AG09319 (cell line): Measurements from ENCODE around the gene TTC38.

Experiments used
- DNase-seq: peaks from one replicate; pipeline ENCODE4 v3.0.0-alpha.2; 2010; ENCODE audit warnings: low read depth; ENCODE audit errors: extremely low read depth
- TF ChIP-seq, protein P1 (sequence below): IDR thresholded peaks from 2 replicates; pipeline ENCODE4 v1.5.1; 2011; ENCODE audit warnings: low read depth, mild to moderate bottlenecking, inconsistent platforms, low read length, moderate library complexity

Gene TTC38

DNA sequence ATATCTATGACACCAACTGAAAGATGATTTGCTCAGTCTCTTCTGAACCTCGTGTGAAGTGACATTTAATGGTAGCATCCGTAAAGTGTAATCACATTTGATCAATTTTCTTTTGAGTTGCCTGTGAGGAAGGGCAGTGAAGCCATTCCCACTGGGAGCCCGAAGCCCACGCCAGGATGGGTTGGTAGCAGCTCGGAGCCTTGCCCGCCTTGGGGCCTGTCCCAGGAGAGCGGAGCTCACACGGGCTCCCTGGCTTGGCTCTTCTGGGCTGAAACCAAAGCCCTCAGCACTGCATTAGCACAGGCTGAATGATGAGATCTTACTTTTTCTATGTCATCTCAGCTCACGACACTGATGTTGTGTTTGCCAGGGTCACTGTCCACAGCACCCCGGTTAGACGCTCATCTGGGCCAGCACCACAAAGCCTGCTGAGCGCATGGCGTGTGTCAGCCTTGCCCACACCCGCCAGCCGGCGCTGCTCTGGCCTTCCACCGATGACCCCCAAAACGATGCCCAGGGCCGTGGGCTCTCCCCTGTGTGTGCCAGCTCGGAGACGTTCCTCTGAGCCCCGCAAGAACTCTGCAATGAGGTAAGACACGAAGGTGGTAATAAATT lies 58.4 kb downstream of the TTC38 start:
- TF ChIP-seq, protein P1, sequence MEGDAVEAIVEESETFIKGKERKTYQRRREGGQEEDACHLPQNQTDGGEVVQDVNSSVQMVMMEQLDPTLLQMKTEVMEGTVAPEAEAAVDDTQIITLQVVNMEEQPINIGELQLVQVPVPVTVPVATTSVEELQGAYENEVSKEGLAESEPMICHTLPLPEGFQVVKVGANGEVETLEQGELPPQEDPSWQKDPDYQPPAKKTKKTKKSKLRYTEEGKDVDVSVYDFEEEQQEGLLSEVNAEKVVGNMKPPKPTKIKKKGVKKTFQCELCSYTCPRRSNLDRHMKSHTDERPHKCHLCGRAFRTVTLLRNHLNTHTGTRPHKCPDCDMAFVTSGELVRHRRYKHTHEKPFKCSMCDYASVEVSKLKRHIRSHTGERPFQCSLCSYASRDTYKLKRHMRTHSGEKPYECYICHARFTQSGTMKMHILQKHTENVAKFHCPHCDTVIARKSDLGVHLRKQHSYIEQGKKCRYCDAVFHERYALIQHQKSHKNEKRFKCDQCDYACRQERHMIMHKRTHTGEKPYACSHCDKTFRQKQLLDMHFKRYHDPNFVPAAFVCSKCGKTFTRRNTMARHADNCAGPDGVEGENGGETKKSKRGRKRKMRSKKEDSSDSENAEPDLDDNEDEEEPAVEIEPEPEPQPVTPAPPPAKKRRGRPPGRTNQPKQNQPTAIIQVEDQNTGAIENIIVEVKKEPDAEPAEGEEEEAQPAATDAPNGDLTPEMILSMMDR: no peak
- DNase-seq: no peak

DNA sequence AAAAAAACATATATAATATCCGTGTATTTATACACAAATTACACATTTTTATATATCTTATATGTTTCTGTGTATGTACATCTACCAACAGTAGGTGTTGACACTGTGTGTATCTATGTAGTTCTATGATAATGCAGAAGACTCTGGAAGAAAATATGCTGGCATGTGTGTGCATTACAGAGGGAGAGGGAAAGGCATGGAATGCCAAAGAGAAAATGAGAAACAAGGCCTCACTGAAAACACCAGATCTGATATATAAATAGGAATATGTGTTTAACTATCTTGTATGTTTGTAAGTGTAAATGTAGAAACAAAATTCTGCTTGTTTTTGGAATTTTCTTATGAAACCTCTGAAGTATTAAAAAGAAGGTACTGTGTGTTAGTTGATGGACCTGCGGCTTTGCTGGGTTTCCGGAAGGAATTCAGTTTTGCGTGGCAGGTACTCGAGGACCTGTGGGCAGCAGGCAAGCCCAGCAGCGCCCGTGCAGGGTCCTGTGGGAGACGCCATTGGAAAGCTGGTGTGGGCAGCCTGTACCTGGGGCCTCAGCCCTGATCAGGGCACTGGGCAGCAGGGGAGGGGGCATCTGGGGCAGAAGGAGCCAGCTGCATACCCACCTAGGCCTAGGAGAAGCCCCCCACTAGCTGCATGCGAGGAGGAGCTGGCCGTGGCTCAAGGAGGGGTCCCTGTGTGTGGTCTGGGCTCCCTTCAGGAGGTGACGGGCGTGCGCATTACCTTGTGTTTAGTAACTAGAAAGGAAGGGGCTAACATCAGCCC lies 60.1 kb downstream of the TTC38 start:
- no peak for DNase-seq
- TF ChIP-seq, protein P1: no peak

DNA sequence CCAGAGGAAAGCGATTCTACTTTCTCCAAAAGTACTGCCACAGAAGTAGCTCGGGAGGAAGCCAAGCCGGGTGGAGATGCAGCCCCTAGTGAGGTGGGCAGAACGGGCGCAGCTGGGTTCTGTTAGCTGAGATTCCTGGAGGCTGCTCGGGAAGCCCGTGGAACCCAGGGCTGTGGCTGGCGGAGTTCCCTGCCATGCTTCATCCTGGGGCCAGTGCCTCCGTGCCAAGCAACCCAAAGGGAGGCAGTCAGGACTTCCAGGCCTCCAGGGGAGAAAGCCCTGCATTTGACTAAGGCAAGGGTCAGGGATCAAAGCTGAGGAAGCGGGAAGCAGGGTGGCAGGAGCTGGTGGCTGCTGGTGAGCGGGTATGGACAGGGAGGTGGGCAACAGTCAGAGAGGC lies 61.0 kb downstream of the TTC38 start:
- TF ChIP-seq, protein P1: no peak
- DNase-seq: no peak

DNA sequence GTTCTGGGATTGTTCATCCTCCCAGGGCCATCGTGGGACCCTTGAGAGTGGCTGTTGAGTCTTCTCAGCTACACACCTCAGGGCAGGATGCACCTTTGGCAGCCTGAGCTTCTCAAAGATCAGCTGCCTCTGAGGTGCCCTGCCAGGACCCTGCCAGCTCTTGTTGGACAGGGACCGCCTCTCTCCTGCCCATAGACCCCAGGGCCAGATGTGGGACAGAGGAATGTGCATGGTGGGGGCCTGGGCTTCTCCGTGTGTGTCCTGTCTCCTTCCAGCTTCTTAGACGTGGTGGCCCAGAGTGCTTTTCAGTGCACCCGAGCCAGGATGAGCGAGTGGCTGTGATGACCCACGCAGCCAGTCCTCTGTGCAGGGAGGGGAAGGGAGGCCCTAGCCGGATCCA lies 61.8 kb downstream of the TTC38 start:
- no peak for DNase-seq
- TF ChIP-seq, protein P1: no peak

DNA sequence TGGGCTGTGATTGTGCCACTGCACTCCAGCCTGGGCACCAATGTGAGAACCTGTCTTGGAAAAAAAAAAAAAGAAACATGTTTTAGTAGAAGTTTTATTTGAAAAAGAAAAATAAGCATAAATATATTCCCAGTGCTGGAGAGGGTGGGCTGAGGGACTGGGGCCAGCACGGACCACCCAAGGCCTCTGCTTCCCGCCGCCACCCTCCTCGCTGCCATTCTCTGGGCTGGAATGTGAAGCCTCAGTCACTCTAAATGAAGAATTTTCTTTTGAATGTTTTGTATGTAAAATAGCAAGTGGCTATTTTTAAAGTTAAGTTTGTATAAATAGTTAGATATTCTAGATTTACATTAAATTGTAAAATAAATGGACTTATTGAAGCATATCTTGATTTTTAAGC lies 62.6 kb downstream of the TTC38 start:
- TF ChIP-seq, protein P1: no peak
- no peak for DNase-seq

DNA sequence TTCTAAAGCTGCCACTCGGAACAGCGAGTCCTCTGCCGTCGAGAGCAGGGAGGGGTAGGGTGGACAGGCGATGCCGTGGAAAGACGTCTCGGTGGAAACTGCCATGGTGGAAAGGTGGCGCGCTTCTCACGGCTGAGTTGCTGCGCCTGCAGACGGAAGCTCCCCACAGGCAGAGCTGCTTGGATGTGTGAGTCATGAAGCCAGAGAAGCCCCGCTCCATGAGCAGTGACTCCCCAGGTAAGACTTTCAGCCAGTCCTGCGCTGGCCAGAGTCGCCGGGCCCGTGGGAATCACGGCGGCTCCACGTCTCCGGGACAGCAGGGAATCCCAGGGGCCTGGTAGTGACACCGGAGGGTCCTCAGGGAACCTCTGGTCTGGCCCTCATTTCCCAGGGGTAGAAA lies 63.7 kb downstream of the TTC38 start:
- no peak for DNase-seq
- TF ChIP-seq, protein P1: no peak

DNA sequence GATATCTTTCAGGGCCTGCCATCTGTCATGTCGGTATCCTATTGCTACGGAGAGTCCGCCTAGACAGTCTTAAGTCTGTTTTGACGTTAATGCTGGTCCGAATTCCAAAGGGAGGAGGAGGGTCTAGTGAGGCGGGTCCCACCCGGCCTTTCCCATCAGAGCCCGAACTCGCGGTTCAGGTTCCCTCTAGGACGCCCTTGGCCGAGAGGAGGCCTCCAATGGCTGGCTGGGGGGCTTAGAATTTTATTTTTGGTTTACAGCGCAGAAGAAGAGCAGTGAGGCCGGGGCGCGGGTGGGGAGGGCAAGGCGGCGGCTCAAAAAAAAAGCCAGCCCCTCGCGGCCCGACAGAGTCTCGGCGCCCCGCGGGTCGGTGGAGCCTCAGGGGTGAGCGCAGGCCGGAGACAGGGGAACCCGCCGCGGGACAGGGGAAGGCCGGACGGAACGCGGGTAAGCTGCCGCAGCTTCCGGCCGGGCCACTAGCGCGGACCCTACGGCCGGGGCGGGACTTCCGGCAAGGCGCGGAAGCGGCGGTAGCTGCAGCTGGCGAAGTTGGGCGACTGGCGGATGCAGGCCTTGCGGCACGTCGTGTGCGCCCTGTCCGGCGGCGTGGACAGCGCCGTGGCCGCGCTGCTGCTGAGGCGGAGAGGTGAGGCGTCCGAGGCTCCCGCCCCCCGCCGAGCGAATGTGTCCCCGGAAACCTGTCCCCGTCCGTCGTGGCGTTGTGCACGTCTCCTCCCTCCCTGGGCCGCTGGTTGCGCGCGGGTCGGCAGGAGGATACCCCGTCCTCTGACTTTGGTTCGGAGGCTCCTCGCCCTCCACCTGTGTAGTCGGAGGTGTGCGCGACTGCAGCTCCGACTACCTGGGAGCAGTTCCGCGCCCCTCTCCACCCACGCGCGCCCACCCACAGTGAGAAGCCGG lies 67.7 kb downstream of the TTC38 start, which contains the start of gene TRMU:
TSS of gene TRMU (plus strand) at position 514 of the 918 bp plus-strand sequence. CDS start at position 565, 51 bp downstream.
- TF ChIP-seq, protein P1: no peak
- peak; percentile 58 for DNase-seq
